Gastrocnemius medialis (tissue), 4 donors: ENCODE data around the gene NOL11. TPM values are rescaled to one million over a fixed set of nuclear protein-coding genes. Genes with fewer than 3 reads are reported as not detected.

Source experiments
- ATAC-seq, 2 donors: fragments of 150-250 bp; one replicate each; pipeline ENCODE4 v1.9.1; 2016
- DNase-seq, 2 donors: peaks; one replicate each; pipeline ENCODE4 v3.0.0-alpha.2; 2019
- H3K27ac ChIP-seq, 4 donors: fragments of 200-600 bp; sonication (generic); 1 replicate in 1 of 4; 2 replicates in 3 of 4; pipeline ENCODE4 v1.5.1; 2016 to 2018; ENCODE audit warnings: mild to moderate bottlenecking in 2 of 4, moderate library complexity in 1 of 4
- H3K27me3 ChIP-seq, 3 donors: fragments of 200-600 bp; sonication (generic) in 2 of 3; 1 replicate in 1 of 3; 2 replicates in 2 of 3; pipeline versions ENCODE4 v1.5.1 to v1.6.0; 2016 to 2019; ENCODE audit warnings: mild to moderate bottlenecking in 1 of 3, moderate library complexity in 1 of 3
- H3K36me3 ChIP-seq, 2 donors: fragments of 200-600 bp; sonication (generic) in 1 of 2; one replicate each; pipeline ENCODE4 v1.5.1; 2017 to 2018
- H3K4me1 ChIP-seq, 2 donors: fragments of 200-600 bp; sonication (generic) in 1 of 2; one replicate each; pipeline ENCODE4 v1.5.1; 2016 to 2017; ENCODE audit warnings: mild to moderate bottlenecking in 2 of 2
- H3K4me3 ChIP-seq, 4 donors: fragments of 200-600 bp; sonication (generic) in 3 of 4; 1 replicate in 1 of 4; 2 replicates in 3 of 4; pipeline ENCODE4 v1.5.1; 2016 to 2019; ENCODE audit warnings: mild to moderate bottlenecking in 2 of 4
- H3K9me3 ChIP-seq, 3 donors: fragments of 200-600 bp; sonication (generic) in 2 of 3; 1 replicate in 1 of 3; 2 replicates in 2 of 3; pipeline ENCODE4 v1.5.1; 2016 to 2019
- CTCF ChIP-seq, 5 experiments: fragments of 450-650 bp in 3 of 5; fragments of 200-600 bp in 2 of 5; sonication (generic) in 2 of 5; IDR thresholded peaks in 4 of 5; conservative IDR thresholded peaks in 1 of 5; 1 replicate in 4 of 5; 2 replicates in 1 of 5; pipeline ENCODE4 v1.5.1; 2016 to 2019; ENCODE audit warnings: antibody characterized with exemption in 5 of 5, mild to moderate bottlenecking in 3 of 5, moderate library complexity in 3 of 5
- POLR2A ChIP-seq, 2 donors: fragments of 450-650 bp; IDR thresholded peaks; one replicate each; pipeline ENCODE4 v1.6.1; 2017; ENCODE audit warnings: antibody characterized with exemption in 2 of 2, mild to moderate bottlenecking in 2 of 2, moderate library complexity in 2 of 2
- in situ Hi-C, 4 donors: fragments of 200-750 bp; cut with MboI; loops; one replicate each; pipeline versions ENCODE4 v1.15.0 to v1.8.0; 2017; ENCODE audit warnings: low sequenced_read_pairs in 4 of 4
- intact Hi-C: fragments of 100-400 bp; cut with DNase I; formaldehyde crosslinking; loops from one replicate; pipeline ENCODE4 v1.15.1; 2023; ENCODE audit warnings: low total_unique reads
- total RNA-seq, 4 donors: library from RNA; depleted of rRNA; stranded (reverse); fragments of >200 nt; gene quantifications; one replicate each; pipeline versions ENCODE4 v1.1.0 to v1.2.3, GENCODE V29; 2016

Gene NOL11
- total RNA-seq, 4 donors from 2014 or later: 22.2 to 40.9 (median 36.4) TPM

- intact Hi-C loops (no loop called here), in situ Hi-C loops (loop anchor here in 1 of 4 donors (25.0 kb wide), 1 partner anchor 175 kb away; no protein-coding TSS in a partner anchor)
- H3K4me1 ChIP-seq: no peaks in the 10 kb centered on the region
- no peak overlapping the region for H3K27ac ChIP-seq
- no peak for TF ChIP-seq POLR2A (IDR thresholded peaks at IDR 0.05)
- TF ChIP-seq CTCF (IDR thresholded peaks at IDR 0.05 in 4 of 5, conservative IDR thresholded peaks at IDR 0.05 in 1 of 5): no peak
- no peak overlapping the region for H3K4me3 ChIP-seq
- no peaks in the 10 kb centered on the region for H3K9me3 ChIP-seq
- no peak for DNase-seq
- H3K27me3 ChIP-seq: no peaks in the 10 kb centered on the region
- ATAC-seq: no peak
- peaks cover 0 to 75% of the 10 kb centered on the region in 2 donors for H3K36me3 ChIP-seq
These were observed 19.4 kb downstream of the NOL11 start for GRCh38 chr17:67737145-67737544.

- H3K27me3 ChIP-seq: no peaks in the 10 kb centered on the region
- H3K9me3 ChIP-seq: no peaks in the 10 kb centered on the region
- in situ Hi-C loops: loop anchor here in 1 of 4 donors (25.0 kb wide), 1 partner anchor 170 kb away; no protein-coding TSS in a partner anchor
- no peak overlapping the region for H3K4me3 ChIP-seq
- no peak for DNase-seq
- intact Hi-C loops: no loop called here
- H3K36me3 ChIP-seq: peaks cover 0 to 85% of the 10 kb centered on the region in 2 donors
- no peak overlapping the region for H3K27ac ChIP-seq
- TF ChIP-seq CTCF (IDR thresholded peaks at IDR 0.05 in 4 of 5, conservative IDR thresholded peaks at IDR 0.05 in 1 of 5): no peak
- TF ChIP-seq POLR2A (IDR thresholded peaks at IDR 0.05): no peak
- H3K4me1 ChIP-seq: no peaks in the 10 kb centered on the region
- no peak for ATAC-seq
These were observed 24.3 kb downstream of the NOL11 start for GRCh38 chr17:67742025-67742424.

GRCh38 chr17:67746704-67747571, 29.2 kb downstream of the NOL11 start:
- no peaks in the 10 kb centered on the region for H3K27me3 ChIP-seq
- no peak overlapping the region for H3K4me3 ChIP-seq
- TF ChIP-seq POLR2A (IDR thresholded peaks at IDR 0.05) (no peak), CTCF (IDR thresholded peaks at IDR 0.05 in 4 of 5, conservative IDR thresholded peaks at IDR 0.05 in 1 of 5) (no peak)
- ATAC-seq: no peak
- no peaks in the 10 kb centered on the region for H3K4me1 ChIP-seq
- intact Hi-C loops: no loop called here
- no peaks in the 10 kb centered on the region for H3K9me3 ChIP-seq
- DNase-seq: no peak
- H3K36me3 ChIP-seq: peaks cover 0 to 67% of the 10 kb centered on the region in 2 donors
- in situ Hi-C loops: loop anchor here in 1 of 4 donors (25.0 kb wide), 1 partner anchor 165 kb away; no protein-coding TSS in a partner anchor
- H3K27ac ChIP-seq: no peak overlapping the region

DNA sequence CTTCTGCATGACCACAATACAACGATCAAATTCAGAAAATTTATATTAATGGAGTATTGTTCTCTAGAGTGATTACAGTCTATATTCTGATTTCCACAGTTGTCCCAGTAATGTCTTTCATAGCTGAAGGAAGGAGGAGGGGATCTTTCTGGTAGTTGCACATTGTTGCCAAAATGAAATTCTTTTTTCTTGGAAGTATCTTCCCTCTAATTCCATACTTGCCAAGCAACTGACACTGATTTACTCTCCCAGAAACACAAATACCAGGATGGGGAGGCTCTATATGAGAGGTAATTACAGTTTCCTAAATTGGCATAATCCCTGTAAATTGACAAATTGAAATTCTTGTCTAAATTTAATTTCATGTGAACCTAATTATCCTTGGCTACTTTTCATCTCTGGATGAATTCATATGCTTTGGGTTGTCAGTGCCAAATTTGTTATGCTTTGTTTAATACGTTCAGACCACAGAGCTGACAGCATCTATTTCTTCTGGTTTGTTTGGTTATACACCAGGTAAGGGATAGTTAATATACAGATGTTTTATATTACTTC, 30.0 kb downstream of the NOL11 start:
- TF ChIP-seq CTCF (IDR thresholded peaks at IDR 0.05 in 4 of 5, conservative IDR thresholded peaks at IDR 0.05 in 1 of 5) (no peak), POLR2A (IDR thresholded peaks at IDR 0.05) (no peak)
- ATAC-seq (no peak), DNase-seq (no peak)
- H3K4me1 ChIP-seq: no peaks in the 10 kb centered on the region
- H3K27me3 ChIP-seq: no peaks in the 10 kb centered on the region
- intact Hi-C loops: no loop called here
- H3K4me3 ChIP-seq: no peak overlapping the region
- no peaks in the 10 kb centered on the region for H3K9me3 ChIP-seq
- H3K36me3 ChIP-seq: peaks cover 0 to 60% of the 10 kb centered on the region in 2 donors
- no peak overlapping the region for H3K27ac ChIP-seq
- in situ Hi-C loops: loop anchor here in 1 of 4 donors (25.0 kb wide), 1 partner anchor 165 kb away; no protein-coding TSS in a partner anchor
